Measurements from ENCODE around the gene MTR. TPM values are rescaled to one million over a fixed set of nuclear protein-coding genes. Genes with fewer than 3 reads are reported as not detected.

The MTR gene
- 34.5 and 37.1 TPM in 2 replicates for total RNA-seq

DNA sequence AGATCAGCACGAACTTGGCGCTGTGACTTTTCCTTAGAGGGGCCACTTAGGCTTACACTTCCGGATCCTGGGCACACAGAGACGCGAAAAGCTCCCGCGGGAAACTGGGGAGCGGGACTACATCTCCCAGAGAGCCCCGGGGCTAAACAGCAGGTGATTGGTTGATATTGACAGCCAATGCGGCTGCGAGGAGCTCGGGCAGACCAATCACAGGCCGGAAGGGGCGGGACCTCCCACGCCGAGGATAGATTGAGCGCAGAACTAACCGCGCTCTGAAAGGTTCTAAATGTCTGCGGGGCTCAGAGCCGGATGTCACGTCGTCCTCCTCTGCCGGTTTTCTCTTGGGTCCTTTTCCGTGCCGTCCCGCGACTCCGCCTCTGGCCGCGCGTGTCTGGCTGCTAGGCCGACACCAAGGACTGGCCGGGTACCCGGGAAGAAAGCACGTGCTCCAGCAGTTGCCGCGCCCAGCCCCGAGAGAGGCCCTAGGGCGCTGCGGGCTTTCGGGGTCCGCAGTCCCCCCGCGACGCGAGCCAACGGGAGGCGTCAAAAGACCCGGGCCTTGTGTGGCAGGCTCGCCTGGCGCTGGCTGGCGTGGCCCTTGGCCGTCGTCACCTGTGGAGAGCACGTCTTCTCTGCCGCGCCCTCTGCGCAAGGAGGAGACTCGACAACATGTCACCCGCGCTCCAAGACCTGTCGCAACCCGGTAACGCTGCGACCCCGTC lies at the start of gene MTR:
Gene MTR (plus strand): TSS at position 258 of the 722 bp plus-strand sequence. CDS start 412 bp downstream, at position 670.

Other genes starting within 250 kb of the MTR start
- 36.6 and 40.7 TPM in 2 replicates for gene HEATR1, start 190.8 kb upstream of the MTR start, total RNA-seq
- 0.19 and 1.8 TPM in 2 replicates for gene ACTN2, start 108.8 kb upstream of the MTR start, total RNA-seq
- gene MT1HL1, start 209.1 kb downstream of the MTR start, total RNA-seq, result not detected in 2 replicates
- gene RYR2, start 246.9 kb downstream of the MTR start, total RNA-seq, result under 0.01 TPM in 1 of 2 replicates, not detected in the other

Measured in endothelial cell of coronary artery (primary cell).